Hindlimb muscle (tissue), 1 donor: ENCODE results near the gene CA14. TPM values are rescaled to one million over a fixed set of nuclear protein-coding genes. Genes with fewer than 3 reads are reported as not detected.
"Not testable (repeated sequence)": the region's sequence is repeated elsewhere in the genome, so short reads cannot be mapped to it uniquely, and the experiment has no call there.

ENCODE experiments used
- DNase-seq: peaks from one replicate; pipeline ENCODE4 v3.0.0-alpha.2; 2013
- polyA plus RNA-seq: library from polyadenylated mRNA; unstranded; fragments of 120-200 nt; gene quantifications from one replicate; pipeline ENCODE4 v1.2.1, GENCODE V29; 2013; ENCODE audit not compliant: insufficient read length

The CA14 gene
- polyA plus RNA-seq, 1 donor = 6.3 TPM

- no peak for DNase-seq
Observed at GRCh38 chr1:150236614-150237100, 20.9 kb upstream of the CA14 start.

- not testable (repeated sequence) for DNase-seq
Observed at GRCh38 chr1:150237176-150237575, 20.4 kb upstream of the CA14 start.

GRCh38 chr1:150237746-150238145, 19.8 kb upstream of the CA14 start:
- no peak for DNase-seq

GRCh38 chr1:150243003-150243402, 14.6 kb upstream of the CA14 start:
- no peak for DNase-seq

- no peak for DNase-seq
Observed at GRCh38 chr1:150249936-150250335, 7.6 kb upstream of the CA14 start.

DNA sequence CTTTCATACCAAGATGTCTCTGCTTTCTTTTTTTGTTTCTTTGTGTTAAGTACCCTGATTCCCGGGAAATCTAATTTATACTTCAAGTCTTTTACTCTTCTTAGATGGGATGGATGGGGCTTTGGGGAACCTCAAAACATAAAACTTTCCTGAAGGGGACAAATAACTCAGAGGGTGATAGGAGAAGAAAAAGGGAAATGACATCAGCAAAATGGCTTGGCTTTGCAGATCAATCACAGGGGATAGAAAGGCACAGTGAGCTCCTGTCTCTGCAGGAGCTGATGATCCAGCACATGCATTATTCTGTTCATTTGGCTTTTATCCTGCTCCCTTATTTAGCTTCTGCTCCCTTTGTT, 1.4 kb upstream of the CA14 start:
- no peak for DNase-seq

DNA sequence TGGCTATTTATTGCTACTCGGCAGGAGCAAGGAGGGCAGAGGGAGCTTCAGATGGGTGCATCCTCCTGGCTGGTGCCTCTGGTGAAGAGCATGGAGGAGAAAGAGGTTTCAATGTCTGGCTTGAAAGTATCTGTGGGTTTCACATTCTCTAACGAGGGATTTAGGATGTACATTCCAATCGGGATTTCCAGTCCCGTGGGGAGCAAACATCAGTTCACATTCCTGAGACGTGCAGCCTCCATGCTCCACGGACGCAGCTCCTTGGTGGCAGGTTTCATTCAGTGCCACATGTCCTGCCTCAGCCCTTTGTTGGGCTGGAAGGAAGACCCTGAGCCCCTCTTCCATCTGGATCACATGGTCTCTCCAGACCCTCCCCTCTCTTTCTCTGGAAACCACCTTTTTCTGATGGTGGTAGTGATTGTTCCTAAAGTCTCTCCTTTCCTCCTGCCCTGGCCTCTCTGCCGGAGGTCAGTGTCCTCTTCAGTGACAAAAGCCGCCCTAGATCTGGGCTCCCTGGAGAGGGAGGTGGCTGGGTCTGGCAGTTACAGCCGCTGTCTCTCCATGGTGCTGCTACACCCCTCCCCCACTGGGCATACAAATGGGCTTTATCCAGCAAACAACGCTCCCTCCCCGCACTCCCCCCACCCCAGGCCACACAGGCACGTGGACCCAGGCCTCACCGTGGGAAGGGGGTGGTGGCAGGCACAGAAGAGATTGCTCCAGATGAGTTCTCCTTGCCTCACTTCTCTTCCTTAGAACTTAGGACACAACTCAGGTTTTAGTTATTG, 826 bp upstream of the CA14 start:
- no peak for DNase-seq

GRCh38 chr1:150259217-150259616, 1.6 kb downstream of the CA14 start:
- no peak for DNase-seq

DNA sequence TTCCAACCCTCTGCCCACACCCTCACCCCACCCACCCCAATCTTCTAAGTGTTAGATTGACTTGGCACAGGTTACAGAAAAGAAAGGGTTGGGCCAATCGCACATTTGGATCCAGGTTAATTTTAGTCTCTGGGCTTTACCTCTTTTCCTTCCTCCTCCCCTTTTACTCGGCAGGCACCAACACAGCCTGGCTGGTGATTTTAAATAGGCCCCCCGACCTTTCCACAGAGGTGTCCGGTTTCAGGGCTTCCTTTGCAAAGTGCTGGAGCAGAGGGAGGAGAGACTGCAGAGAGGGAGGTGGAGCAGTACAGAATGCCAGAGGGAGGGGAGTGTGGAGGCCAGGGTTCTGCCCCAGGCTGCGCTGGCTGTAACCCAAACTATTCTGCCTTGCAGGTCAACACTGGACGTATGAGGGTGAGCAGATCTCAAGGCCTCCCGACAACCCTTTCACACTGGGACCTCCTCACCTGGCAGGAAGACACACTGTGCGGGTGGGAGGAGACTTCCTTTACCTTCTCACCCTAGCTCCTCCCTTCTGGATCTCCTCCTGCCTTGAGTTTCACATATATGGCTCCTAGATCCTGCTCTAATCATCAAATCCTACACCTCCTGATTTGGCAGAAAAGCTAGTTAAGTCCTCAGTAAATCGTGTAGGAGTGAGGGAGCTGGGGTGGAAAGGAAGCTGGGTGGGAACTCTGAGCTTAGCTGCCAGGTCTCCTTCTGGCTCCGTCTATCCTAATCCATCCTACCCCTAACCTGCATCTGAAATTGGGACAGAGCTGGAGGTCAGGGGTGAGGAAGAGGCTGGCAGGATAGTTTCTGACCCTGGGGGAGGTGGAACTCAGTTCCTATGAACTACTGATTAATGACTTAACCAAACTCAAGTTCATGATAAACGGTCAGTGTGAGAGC, 2.4 kb downstream of the CA14 start:
- no peak for DNase-seq

DNA sequence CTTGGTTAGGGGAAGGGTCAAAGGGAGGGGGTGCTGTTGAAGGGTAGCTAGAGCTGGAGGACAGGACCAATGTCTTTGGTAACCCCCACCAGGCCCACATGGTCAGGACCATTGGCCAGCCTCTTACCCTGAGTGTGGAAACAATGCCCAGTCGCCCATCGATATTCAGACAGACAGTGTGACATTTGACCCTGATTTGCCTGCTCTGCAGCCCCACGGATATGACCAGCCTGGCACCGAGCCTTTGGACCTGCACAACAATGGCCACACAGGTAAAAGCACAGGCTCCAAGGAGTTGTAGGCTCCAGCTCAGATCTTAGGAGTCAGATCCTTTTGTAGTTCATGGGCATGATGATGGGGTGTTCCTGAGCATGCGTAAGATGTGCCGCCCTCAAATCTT, 3.8 kb downstream of the CA14 start:
- no peak for DNase-seq

GRCh38 chr1:150262388-150263320, 5.1 kb downstream of the CA14 start:
- DNase-seq = no peak

DNA sequence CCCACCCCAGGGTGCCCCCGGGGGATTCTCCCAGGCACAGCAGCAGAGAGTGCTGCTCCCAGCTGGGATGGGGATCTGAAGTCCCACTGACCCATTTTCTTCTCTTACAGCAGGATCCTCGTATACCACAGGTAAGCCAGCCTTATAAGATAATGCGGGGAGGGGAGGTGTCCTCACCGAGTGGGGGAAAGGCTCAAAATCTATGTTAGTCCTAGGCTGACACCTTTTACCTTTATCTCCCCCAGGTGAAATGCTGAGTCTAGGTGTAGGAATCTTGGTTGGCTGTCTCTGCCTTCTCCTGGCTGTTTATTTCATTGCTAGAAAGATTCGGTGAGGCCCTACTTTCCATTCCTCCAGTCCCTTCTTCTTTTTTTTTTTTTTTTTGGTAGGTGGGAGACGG, 6.0 kb downstream of the CA14 start:
- no peak for DNase-seq

- DNase-seq = no peak
Observed at GRCh38 chr1:150267896-150268295, 10.3 kb downstream of the CA14 start.

- DNase-seq = peak; percentile 45
Observed at GRCh38 chr1:150268340-150268704, 10.7 kb downstream of the CA14 start.

- peak; percentile 96 for DNase-seq
Observed at GRCh38 chr1:150268705-150269403, 11.3 kb downstream of the CA14 start, which contains the start of gene APH1A. TSS of gene APH1A (minus strand) at chr1:150269016. CDS start at chr1:150268810, 206 bp downstream.

DNA sequence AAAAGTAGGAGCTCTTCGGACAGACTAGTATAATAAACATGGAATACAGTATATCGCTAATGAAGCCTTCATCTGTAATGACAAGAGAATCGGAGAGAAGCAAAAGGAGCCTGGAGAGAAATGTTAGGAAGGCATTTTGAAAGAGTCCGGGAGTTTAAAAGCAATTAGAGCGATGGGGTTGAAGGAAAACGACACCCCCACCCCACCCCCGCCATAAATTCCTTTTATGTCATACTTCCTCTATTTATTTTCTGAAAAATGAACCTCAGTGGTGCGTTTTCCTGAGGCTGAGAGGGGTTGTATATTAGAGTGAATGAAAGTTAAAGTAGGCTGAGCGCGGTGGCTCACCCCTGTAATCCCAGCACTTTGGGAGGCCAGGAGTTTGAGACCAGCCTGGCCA, 11.9 kb downstream of the CA14 start:
- no peak for DNase-seq

DNA sequence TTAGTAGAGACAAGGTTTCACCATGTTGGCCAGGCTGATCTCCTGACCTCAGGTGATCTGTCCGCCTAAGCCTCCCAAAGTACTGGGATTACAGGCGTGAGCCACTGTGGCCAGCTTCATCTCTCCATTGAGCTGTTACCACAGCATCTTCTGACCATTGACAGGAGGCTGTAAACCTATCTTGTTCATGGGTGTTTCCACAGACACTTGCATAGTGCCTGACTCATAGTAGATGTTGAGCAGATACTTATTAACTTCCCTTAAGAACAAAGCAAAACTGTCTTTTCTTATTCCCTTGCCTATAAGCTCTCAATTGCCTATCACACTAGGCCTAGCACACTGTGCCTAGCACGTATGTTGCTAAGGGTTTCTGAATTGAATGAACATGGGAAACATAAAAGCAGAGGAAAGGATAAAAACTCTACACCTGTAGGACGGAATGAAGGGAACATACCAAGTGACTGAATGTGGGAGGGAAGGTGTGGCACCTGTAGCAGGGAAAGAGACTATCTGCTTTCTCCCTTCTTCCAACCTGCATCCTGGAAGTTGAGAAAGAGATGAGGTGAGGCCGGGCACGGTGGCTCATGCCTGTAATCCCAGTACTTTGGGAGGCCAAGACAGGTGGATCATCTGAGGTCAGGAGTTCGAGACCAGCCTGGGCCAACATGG, 13.9 kb downstream of the CA14 start:
- DNase-seq = no peak

- no peak for DNase-seq
Observed at GRCh38 chr1:150273311-150273710, 15.7 kb downstream of the CA14 start.

DNA sequence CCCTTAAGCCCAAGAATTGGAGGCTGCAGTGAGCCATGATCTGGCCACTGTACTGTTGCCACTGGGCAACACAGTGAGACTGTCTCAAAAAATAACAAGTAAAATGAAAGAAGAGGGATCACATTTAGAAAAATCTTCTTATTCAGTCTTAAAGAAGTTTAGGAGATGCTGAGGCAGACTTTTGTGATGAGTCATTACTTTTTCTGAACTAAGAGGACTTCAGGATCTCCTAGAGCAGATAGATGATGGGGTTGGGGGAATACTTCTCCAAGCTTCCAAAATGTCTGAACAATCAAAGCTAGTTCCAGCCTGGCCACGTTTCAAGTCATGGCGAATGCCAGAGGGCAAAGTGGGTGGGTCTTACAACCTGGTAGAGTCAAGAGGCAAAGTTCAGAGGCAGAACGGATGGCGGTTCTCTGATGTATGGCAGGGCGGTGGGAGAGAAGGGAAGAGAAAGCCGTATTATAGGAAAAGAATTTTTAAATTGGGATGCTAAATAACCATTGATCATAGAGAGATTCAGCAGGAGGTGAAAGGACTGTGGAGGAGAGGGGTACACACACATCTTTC, 22.6 kb downstream of the CA14 start:
- DNase-seq = no peak

GRCh38 chr1:150281221-150281757, 23.7 kb downstream of the CA14 start:
- peak; percentile 59 for DNase-seq
